ENCODE data around the gene MAST4.

The MAST4 gene

GRCh38 chr5:67058998-67059743 is 463.0 kb downstream of the MAST4 start:
- DNase-seq, result no peak

GRCh38 chr5:67059744-67060490 is 463.7 kb downstream of the MAST4 start:
- DNase-seq, result no peak

- no peak for DNase-seq
Observed at GRCh38 chr5:67061511-67061910, 465.3 kb downstream of the MAST4 start.

GRCh38 chr5:67063055-67063454 is 466.9 kb downstream of the MAST4 start:
- DNase-seq, result no peak

GRCh38 chr5:67063791-67064190 is 467.6 kb downstream of the MAST4 start:
- no peak for DNase-seq

- no peak for DNase-seq
Observed at GRCh38 chr5:67065237-67065636, 469.0 kb downstream of the MAST4 start.

- DNase-seq, result no peak
Observed at GRCh38 chr5:67065696-67066095, 469.5 kb downstream of the MAST4 start.

GRCh38 chr5:67066815-67067214 is 470.6 kb downstream of the MAST4 start:
- no peak for DNase-seq

- DNase-seq, result no peak
Observed at GRCh38 chr5:67073045-67073680, 477.0 kb downstream of the MAST4 start.

GRCh38 chr5:67077296-67077695 is 481.1 kb downstream of the MAST4 start:
- no peak for DNase-seq

GRCh38 chr5:67081261-67081660 is 485.1 kb downstream of the MAST4 start:
- no peak for DNase-seq

GRCh38 chr5:67082941-67083340 is 486.7 kb downstream of the MAST4 start:
- DNase-seq, result no peak

- DNase-seq, result peak; percentile 47 to 49
Observed at GRCh38 chr5:67085616-67086015, 489.4 kb downstream of the MAST4 start.

- DNase-seq, result no peak
Observed at GRCh38 chr5:67089200-67089725, 493.1 kb downstream of the MAST4 start.

- no peak for DNase-seq
Observed at GRCh38 chr5:67090040-67090439, 493.8 kb downstream of the MAST4 start.

GRCh38 chr5:67090593-67090992 is 494.4 kb downstream of the MAST4 start:
- DNase-seq, result no peak

- no peak for DNase-seq
Observed at GRCh38 chr5:67092535-67092934, 496.3 kb downstream of the MAST4 start.

GRCh38 chr5:67093279-67093678 is 497.1 kb downstream of the MAST4 start:
- no peak for DNase-seq

GRCh38 chr5:67094476-67095300 is 498.5 kb downstream of the MAST4 start:
- DNase-seq, result no peak

- no peak for DNase-seq
Observed at GRCh38 chr5:67095346-67096171, 499.4 kb downstream of the MAST4 start.

GRCh38 chr5:67098656-67099055 is 502.5 kb downstream of the MAST4 start:
- DNase-seq, result no peak

- no peak for DNase-seq
Observed at GRCh38 chr5:67100301-67100700, 504.1 kb downstream of the MAST4 start.
